Tibial nerve (tissue), 4 donors: ENCODE results near the gene TTLL13.
"Not testable (repeated sequence)": the region's sequence is repeated elsewhere in the genome, so short reads cannot be mapped to it uniquely, and the experiment has no call there.

Experiments used
- EP300 ChIP-seq, 2 donors: sonication (generic); formaldehyde crosslinking; IDR thresholded peaks; one replicate each; pipeline ENCODE4 v1.6.1; 2017; ENCODE audit warnings: antibody characterized with exemption in 2 of 2, mild to moderate bottlenecking in 1 of 2
- POLR2A ChIP-seq, 2 donors: fragments of 450-650 bp; IDR thresholded peaks; one replicate each; pipeline ENCODE4 v1.6.1; 2017; ENCODE audit warnings: antibody characterized with exemption in 2 of 2, mild to moderate bottlenecking in 2 of 2, moderate library complexity in 2 of 2
- TF ChIP-seq, protein P1 (sequence below), 5 experiments: fragments of 200-600 bp in 3 of 5; fragments of 450-650 bp in 2 of 5; sonication (generic) in 3 of 5; IDR thresholded peaks; one replicate each; pipeline ENCODE4 v1.5.1; 2016 to 2019; ENCODE audit warnings: antibody characterized with exemption in 5 of 5, mild to moderate bottlenecking in 3 of 5, moderate library complexity in 2 of 5

DNA sequence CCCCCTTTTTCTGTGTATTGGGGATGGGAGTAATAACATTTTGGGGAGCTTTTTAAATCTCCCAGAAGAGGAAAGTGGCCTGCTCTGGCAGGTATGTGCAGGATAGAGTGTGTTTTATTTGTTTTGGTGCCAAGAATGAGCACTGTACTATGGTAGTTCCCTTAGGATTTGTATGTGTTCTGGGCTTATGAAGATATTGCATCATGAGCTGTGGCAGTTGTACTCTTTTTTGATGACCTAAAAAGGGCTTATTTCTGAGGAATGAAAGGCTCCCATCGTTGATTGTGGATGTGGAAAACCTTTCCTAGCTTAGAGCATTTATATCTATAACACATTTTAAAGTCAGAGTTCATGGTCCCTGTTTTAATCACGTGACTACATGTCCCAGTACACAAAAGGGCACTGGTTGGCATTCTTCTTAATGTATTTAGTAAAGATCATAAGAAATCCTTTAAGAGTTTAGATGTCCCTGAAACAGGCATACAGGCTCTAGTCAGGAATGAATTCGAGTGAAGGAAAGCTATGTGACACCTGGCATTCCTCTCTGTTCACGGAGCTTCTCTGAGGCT lies 47.0 kb downstream of the TTLL13 start:
- TF ChIP-seq POLR2A, EP300 (IDR thresholded peaks at IDR 0.05): not testable (repeated sequence)
- TF ChIP-seq, protein P1, sequence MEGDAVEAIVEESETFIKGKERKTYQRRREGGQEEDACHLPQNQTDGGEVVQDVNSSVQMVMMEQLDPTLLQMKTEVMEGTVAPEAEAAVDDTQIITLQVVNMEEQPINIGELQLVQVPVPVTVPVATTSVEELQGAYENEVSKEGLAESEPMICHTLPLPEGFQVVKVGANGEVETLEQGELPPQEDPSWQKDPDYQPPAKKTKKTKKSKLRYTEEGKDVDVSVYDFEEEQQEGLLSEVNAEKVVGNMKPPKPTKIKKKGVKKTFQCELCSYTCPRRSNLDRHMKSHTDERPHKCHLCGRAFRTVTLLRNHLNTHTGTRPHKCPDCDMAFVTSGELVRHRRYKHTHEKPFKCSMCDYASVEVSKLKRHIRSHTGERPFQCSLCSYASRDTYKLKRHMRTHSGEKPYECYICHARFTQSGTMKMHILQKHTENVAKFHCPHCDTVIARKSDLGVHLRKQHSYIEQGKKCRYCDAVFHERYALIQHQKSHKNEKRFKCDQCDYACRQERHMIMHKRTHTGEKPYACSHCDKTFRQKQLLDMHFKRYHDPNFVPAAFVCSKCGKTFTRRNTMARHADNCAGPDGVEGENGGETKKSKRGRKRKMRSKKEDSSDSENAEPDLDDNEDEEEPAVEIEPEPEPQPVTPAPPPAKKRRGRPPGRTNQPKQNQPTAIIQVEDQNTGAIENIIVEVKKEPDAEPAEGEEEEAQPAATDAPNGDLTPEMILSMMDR (IDR thresholded peaks at IDR 0.05): not testable (repeated sequence)
